HCEC 1CT (cell line): ENCODE data around the gene LSP1.
A peak's percentile ranks its signal among the peaks of the same experiment; 100 is the strongest.
"Not testable (repeated sequence)": the region's sequence is repeated elsewhere in the genome, so short reads cannot be mapped to it uniquely, and the experiment has no call there.

Experiments used
- DNase-seq: peaks from one replicate; pipeline ENCODE4 v3.0.0-alpha.2; 2017

LSP1 gene

GRCh38 chr11:1931341-1932104, 78.6 kb downstream of the LSP1 start:
- DNase-seq: peak; percentile 11

DNA sequence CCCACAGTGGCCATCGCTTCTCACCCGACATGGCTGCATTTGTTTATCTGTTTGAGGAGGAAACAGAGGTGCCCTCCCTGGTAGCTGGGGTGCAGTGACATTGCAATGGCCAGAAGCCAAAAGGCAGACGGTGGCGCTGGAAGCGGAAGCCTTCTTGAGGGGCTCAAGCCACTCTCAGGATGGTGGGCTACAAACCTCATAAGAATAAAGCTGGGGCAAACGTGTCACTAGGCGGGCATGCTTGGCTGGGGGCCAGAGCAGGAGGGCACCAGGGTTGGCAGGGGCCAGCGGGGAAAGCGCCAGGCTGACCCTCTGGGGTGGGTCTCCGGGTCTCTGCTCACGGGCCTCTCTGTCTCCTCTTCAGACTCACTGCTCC, 79.2 kb downstream of the LSP1 start:
- DNase-seq: no peak

- no peak for DNase-seq
Measured at GRCh38 chr11:1932681-1933080, 79.8 kb downstream of the LSP1 start.

DNA sequence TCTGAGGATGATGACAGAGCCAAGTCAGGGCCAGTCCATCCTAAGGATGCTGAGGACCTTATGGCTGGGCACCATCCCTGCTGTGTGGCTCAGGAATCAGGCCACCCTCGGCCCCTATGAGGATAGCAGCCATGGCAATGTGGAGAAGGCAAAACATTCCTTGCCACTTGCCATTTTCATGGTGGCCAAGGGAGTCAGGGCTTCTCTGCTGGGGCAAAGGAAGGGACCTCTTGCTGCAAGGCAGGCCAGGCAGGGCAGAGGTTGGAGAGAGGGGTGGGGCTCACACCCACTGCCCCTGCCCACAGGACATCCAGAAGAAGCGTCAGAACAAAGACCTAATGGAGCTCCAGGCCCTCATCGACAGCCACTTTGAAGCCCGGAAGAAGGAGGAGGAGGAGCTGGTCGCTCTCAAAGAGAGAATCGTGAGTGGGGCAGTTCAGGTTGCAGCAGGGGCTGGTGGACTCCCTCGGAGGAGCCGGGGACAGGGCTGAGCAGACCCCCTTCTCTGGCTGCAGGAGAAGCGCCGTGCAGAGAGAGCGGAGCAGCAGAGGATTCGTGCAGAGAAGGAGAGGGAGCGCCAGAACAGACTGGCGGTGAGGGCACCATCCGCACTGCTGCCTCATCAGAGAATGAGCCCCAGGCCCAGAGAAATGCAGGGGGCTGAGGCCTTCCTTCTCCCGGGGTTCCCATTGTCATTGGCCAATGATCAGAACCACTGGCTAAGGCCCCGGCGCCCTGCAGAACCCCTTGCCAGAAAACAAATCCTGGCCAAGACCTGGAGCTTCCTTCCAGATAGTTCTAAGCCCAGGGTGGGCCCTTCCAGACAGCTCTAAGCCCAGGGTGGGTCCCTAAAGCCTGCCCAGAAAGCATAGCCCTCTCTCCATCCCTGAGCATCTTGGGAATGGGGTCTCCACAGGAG, 80.8 kb downstream of the LSP1 start:
- no peak for DNase-seq

- no peak for DNase-seq
Measured at GRCh38 chr11:1934335-1935155, 81.7 kb downstream of the LSP1 start.

DNA sequence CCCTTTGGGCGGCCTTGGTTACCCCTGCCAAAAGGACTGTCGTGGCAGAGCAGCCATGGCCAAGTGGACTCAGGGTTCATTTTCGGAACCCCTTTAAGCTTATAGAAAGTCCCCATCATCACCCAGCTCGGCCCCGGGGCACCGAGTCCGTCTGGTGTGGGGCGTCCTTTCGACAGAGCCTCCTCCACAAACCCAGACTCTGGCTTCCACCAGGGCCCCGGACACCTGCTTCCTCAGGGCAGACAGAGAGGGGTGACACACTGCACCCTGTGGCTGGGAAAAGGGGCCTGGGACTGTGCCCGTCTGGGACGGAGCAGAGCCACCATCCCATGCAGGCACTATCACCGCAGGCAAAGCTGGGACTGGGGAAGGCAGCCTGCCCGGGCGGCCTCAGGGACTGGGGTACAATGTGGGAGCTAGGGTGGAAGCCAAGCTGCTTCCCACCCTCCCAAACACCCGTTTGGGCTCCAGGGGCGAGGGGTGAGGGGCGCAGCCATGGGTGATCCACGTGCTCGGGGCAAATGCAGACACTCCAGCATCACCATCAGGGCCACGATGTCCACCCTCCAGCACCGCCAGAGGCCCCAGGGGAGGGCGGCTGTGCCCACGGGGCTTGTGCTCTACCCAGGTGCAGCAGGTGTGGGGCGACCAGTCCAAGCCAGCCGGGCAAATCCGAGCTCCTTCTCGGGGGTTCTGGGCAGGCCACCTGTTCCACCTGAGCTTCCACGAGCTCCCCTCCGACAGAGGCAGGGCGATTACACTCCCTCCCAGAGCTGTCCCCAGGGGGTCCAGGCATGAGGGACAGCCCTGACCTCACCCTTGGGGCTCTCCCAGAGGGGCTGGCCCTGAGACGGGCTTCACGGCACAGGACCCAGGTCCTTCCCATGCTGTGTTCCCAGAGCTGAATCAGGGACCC, 82.5 kb downstream of the LSP1 start:
- DNase-seq: no peak

DNA sequence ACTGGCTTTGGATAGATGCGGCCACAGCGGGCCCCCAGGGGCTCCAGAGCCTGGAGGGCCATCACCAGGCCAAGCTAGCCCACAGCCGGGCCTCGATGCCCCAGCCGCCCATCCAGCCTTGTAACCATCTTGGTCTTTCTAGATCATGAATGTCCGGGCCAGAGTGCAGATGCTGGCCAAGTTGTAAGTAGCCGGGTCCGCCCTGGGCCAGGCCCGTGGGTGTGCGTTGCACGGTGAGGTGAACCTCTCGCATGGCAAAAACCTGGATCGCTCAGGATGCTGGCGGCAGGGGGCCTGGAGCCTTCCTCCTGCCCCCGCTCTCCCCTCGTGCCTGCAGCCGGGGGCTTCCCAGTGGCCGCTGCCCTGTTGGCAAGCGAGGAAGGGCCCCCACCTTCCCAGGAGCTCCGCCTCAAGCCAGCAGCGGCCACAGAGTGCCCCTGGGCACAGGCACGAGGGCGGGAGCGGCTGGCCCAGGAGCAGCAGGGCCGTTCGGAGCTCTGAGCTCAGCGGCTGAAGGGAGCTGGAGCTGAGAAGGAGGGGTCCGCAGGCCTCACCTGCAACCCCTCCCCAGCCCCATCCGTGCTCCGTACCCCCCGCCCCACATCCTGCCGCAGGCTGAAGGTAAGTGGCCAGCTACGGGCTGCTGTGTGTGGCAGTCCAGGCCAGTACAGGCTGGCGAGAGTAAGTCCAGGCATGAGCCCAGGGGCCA, 83.3 kb downstream of the LSP1 start:
- no peak for DNase-seq

- DNase-seq: no peak
Measured at GRCh38 chr11:1936781-1937615, 84.1 kb downstream of the LSP1 start.

DNA sequence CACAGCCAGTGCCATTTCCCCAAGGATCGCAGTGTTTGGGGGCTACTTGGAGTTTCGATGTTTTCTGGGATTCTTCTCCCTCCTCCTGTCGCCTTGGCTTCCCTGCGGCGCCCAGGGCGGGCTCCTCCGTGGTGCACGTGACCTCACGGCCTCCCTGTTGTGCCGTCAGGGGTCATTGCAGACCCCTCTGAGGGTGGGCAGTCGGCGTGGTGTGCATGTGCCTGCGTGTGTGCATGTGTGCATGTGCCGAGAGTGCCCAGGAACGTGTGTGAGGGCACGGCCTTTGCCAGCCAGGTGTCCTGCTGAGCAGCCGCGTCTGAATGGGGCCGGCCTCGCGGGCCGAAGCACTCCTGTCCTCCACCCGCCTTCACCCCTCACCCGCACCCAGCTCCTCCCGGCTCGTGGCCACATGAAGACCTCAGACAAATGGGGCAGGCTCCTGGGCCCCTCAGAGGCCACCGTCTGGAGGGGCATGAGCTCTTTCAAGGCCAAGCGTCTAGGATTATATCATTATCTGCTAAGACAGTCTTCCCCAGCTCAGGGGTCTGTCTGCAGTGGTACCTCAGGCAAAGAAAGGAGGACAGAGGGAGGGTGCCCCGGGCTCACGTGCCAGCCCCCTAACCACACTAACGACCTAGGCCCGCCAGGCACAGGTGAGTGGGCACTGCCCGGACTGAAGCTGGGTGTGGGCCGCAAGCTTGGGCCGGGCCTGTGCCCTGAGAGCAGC, 84.9 kb downstream of the LSP1 start:
- DNase-seq: no peak

- no peak for DNase-seq
Measured at GRCh38 chr11:1938343-1939005, 85.6 kb downstream of the LSP1 start.

- no peak for DNase-seq
Measured at GRCh38 chr11:1939006-1939625, 86.2 kb downstream of the LSP1 start.

GRCh38 chr11:1939788-1940187, 86.9 kb downstream of the LSP1 start:
- not testable (repeated sequence) for DNase-seq
